DND-41 (cell line): ENCODE data around the gene ALG8.

Experiments
- ATAC-seq: fragments of 200-7000 bp; cut with Tn5 transposase; 3 replicates; pipeline ENCODE4 v1.9.1; 2021; ENCODE audit warnings: low read depth; ENCODE audit not compliant: insufficient read depth
- DNase-seq: peaks from one replicate; pipeline ENCODE4 v3.0.0-alpha.2; 2020
- H2AFZ ChIP-seq: 2 replicates; pipeline ENCODE4 v1.6.0; 2012; ENCODE audit warnings: low read depth, low read length
- H3K27ac ChIP-seq: 2 replicates; pipeline ENCODE4 v1.5.1; 2012; ENCODE audit warnings: low read length, inconsistent platforms
- H3K27me3 ChIP-seq: fragments of 200-600 bp; sonication (generic); 2 replicates; pipeline ENCODE4 v1.6.0; 2012; ENCODE audit warnings: low read length, mild to moderate bottlenecking, inconsistent platforms; ENCODE audit not compliant: insufficient read depth, poor library complexity
- H3K36me3 ChIP-seq: 2 replicates; pipeline ENCODE4 v1.5.1; 2012; ENCODE audit warnings: low read length, inconsistent platforms; ENCODE audit not compliant: insufficient read depth
- H3K4me1 ChIP-seq: 2 replicates; pipeline ENCODE4 v1.5.1; 2012; ENCODE audit warnings: mild to moderate bottlenecking, low read length; ENCODE audit not compliant: insufficient read depth
- H3K4me2 ChIP-seq: 2 replicates; pipeline ENCODE4 v1.6.0; 2012; ENCODE audit warnings: mild to moderate bottlenecking, moderate library complexity, low read length, inconsistent platforms; ENCODE audit not compliant: insufficient read depth
- H3K4me3 ChIP-seq, 2 experiments: fragments of 200-600 bp in 1 of 2; shearing (Covaris generic) in 1 of 2; 2 replicates each; pipeline ENCODE4 v1.5.1; 2012 to 2016; ENCODE audit warnings: inconsistent platforms in 2 of 2, low read length in 2 of 2, mild to moderate bottlenecking in 2 of 2, low read depth in 1 of 2, moderate library complexity in 1 of 2
- H3K79me2 ChIP-seq: 2 replicates; pipeline ENCODE4 v1.6.0; 2012; ENCODE audit warnings: low read length, inconsistent platforms; ENCODE audit not compliant: insufficient read depth
- H3K9ac ChIP-seq: 2 replicates; pipeline ENCODE4 v1.6.0; 2012; ENCODE audit warnings: low read depth, mild to moderate bottlenecking, inconsistent platforms, low read length, moderate library complexity
- H3K9me3 ChIP-seq: 2 replicates; pipeline ENCODE4 v1.5.1; 2012; ENCODE audit warnings: low read length, moderate library complexity, mild to moderate bottlenecking, inconsistent platforms; ENCODE audit not compliant: insufficient read depth, severe bottlenecking
- H4K20me1 ChIP-seq: 2 replicates; pipeline ENCODE4 v1.6.0; 2012; ENCODE audit warnings: low read length; ENCODE audit not compliant: insufficient read depth
- EZH2 ChIP-seq: IDR thresholded peaks from 3 replicates; pipeline ENCODE4 v1.6.1; 2012; ENCODE audit warnings: borderline replicate concordance, low read depth, mild to moderate bottlenecking, moderate library complexity, low read length, inconsistent platforms; ENCODE audit not compliant: severe bottlenecking
- TF ChIP-seq, protein P1 (sequence below): IDR thresholded peaks from 2 replicates; pipeline ENCODE4 v1.5.1; 2012; ENCODE audit warnings: borderline replicate concordance, low read length, moderate library complexity, mild to moderate bottlenecking; ENCODE audit not compliant: poor library complexity, severe bottlenecking; ENCODE audit errors: extremely low read depth

ALG8 gene

DNA sequence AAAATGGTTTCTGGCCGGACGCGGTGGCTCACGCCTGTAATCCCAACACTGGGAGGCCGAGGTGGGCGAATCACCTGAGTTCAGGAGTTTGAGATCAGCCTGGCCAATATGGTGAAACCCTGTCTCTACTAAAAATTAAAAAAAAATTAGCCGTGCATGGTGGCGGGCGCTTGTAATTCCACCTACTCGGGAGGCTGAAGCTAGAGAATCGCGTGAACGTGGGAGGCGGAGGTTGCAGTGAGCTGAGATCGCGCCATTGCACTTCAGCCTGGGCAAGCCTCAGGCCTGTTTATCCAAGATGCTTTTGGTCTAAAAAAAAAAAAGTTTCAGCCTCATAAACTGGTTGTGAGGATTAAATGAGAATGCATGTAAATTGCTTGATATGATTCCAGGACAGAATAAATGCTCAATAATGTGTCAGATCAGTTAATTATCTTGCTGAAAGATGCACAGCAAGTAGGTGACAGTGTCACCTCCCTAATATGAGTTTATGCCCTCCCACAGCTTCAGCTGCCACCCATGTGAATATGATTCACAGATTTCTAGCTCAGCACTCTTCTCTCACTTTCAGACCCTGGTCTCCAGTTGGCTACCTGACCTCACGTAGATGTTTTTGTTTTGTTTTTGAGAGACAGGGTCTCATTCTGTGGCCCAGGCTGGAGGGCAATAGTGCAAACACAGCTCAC lies 1.1 kb upstream of the ALG8 start:
- DNase-seq, result peak; percentile 19
- Histone ChIP-seq H3K4me2 (peak overlapping the region; percentile 74), H2AFZ (no peak overlapping the region), H3K27ac (peak overlapping the region; percentile 31; the same call in 1 of the 2 replicates), H3K4me1 (peaks cover 37% of the 10 kb centered on the region), H3K79me2 (peaks cover 56% of the 10 kb centered on the region), H4K20me1 (no peaks in the 10 kb centered on the region), H3K9me3 (no peaks in the 10 kb centered on the region), H3K27me3 (no peaks in the 10 kb centered on the region), H3K36me3 (peaks cover 26% of the 10 kb centered on the region), H3K4me3 (peak overlapping the region; percentile 66 to 79; a peak in 2 of 4 replicates), H3K9ac (peak overlapping the region; percentile 83)
- TF ChIP-seq EZH2, result no peak
- TF ChIP-seq, protein P1, sequence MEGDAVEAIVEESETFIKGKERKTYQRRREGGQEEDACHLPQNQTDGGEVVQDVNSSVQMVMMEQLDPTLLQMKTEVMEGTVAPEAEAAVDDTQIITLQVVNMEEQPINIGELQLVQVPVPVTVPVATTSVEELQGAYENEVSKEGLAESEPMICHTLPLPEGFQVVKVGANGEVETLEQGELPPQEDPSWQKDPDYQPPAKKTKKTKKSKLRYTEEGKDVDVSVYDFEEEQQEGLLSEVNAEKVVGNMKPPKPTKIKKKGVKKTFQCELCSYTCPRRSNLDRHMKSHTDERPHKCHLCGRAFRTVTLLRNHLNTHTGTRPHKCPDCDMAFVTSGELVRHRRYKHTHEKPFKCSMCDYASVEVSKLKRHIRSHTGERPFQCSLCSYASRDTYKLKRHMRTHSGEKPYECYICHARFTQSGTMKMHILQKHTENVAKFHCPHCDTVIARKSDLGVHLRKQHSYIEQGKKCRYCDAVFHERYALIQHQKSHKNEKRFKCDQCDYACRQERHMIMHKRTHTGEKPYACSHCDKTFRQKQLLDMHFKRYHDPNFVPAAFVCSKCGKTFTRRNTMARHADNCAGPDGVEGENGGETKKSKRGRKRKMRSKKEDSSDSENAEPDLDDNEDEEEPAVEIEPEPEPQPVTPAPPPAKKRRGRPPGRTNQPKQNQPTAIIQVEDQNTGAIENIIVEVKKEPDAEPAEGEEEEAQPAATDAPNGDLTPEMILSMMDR, result no peak
- ATAC-seq, result no peak

DNA sequence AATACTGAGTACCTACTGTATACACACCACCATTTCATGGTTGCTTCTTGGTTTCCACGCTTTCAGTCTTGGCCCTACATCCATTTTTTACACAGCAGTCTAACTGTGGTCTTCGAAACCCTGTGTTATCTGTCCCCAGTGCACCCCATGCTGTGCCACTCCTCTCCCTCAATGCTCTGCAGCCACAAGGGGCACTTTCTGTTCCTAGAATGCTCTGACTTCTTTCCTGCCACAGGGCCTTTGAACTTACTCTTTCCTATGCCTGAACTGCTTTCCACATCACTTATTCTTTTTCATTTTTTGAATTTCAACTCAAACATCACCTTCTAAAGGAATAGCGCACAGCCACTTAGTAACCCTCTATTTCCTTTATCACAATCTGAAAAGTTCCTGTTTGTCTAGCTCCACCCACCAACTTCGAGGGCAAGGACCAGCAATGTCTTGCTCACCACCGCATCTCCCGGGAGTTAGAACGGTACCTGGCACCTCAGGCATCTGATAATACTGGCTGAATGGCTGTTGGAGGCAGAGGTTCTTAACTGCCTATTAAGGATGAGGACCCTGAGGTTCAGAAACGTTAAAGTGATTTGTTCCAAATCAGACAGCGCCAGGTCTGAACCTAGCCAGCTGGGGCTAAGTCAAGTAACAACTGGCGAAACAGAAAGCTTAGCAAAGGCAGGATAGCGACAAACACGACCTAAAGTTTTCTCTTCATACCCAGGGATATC lies 568 bp downstream of the ALG8 start:
- Histone ChIP-seq H3K27ac (peak overlapping the region; percentile 93), H3K36me3 (peaks cover 35% of the 10 kb centered on the region), H3K27me3 (no peaks in the 10 kb centered on the region), H3K4me1 (peaks cover 37% of the 10 kb centered on the region), H4K20me1 (no peaks in the 10 kb centered on the region), H2AFZ (peak overlapping the region; percentile 91), H3K4me3 (peak overlapping the region; percentile 66 to 79), H3K9ac (peak overlapping the region; percentile 83), H3K9me3 (no peaks in the 10 kb centered on the region), H3K79me2 (peaks cover 71% of the 10 kb centered on the region), H3K4me2 (peak overlapping the region; percentile 74)
- TF ChIP-seq, protein P1, result peak; percentile 61
- TF ChIP-seq EZH2, result no peak
- ATAC-seq, result peak; percentile 56
- peak; percentile 64 for DNase-seq

- DNase-seq, result no peak
- Histone ChIP-seq H3K4me3 (peak overlapping the region; percentile 66 to 79; a peak in 3 of 4 replicates), H3K27me3 (no peaks in the 10 kb centered on the region), H3K4me2 (peak overlapping the region; percentile 74), H4K20me1 (no peaks in the 10 kb centered on the region), H3K27ac (peak overlapping the region; percentile 93), H2AFZ (no peak overlapping the region), H3K79me2 (peaks cover 75% of the 10 kb centered on the region), H3K36me3 (peaks cover 35% of the 10 kb centered on the region), H3K9me3 (no peaks in the 10 kb centered on the region), H3K9ac (peak overlapping the region; percentile 83), H3K4me1 (peaks cover 37% of the 10 kb centered on the region)
- no peak for ATAC-seq
- TF ChIP-seq EZH2, result no peak
- TF ChIP-seq, protein P1, result no peak
Observed at GRCh38 chr11:78138291-78138690, 1.1 kb downstream of the ALG8 start.
